ENCODE results near the gene ITIH5.

DNA sequence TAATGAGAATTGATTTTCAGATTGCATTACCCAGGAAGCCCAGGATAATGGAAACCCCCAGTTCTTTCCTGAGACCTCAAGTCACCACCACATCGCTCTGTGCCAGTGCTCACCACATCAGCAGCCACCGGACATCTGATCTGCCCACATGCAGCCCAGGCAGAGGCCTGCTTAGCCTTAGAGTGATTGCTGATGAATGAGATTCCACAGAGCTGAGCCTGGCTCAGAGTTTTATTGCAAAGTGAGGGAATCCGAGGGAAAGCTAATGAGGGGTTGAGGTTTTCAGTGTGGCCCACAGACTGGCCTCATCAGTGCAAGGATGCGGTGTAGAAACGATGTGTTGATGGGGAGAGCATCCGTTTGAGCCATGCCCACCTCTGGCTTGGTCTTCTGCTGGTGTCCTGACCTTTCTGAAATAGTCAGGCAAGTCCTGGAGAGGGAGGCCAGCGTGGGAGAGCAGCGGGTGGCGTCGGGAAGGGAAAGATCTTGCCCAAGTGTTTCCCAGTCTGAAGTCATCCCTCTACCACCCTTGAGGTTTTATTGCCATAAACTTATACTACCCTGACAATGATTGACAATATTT lies 120.3 kb downstream of the ITIH5 start:
- TF ChIP-seq, protein P1, sequence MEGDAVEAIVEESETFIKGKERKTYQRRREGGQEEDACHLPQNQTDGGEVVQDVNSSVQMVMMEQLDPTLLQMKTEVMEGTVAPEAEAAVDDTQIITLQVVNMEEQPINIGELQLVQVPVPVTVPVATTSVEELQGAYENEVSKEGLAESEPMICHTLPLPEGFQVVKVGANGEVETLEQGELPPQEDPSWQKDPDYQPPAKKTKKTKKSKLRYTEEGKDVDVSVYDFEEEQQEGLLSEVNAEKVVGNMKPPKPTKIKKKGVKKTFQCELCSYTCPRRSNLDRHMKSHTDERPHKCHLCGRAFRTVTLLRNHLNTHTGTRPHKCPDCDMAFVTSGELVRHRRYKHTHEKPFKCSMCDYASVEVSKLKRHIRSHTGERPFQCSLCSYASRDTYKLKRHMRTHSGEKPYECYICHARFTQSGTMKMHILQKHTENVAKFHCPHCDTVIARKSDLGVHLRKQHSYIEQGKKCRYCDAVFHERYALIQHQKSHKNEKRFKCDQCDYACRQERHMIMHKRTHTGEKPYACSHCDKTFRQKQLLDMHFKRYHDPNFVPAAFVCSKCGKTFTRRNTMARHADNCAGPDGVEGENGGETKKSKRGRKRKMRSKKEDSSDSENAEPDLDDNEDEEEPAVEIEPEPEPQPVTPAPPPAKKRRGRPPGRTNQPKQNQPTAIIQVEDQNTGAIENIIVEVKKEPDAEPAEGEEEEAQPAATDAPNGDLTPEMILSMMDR (IDR thresholded peaks at IDR 0.05) = no peak
- TF ChIP-seq POLR2AphosphoS5 (IDR thresholded peaks at IDR 0.05) = peak in 1 of 3 donors; percentile 43
